Measurements from ENCODE around the gene REN. TPM values are rescaled to one million over a fixed set of nuclear protein-coding genes. Genes with fewer than 3 reads are reported as not detected.

Gene REN
- polyA plus RNA-seq, 1 donor from 2014 or later = not detected

GRCh38 chr1:204174958-204175357, 8.8 kb upstream of the REN start:
- H3K79me2 ChIP-seq (replicated peaks; ENCODE audit: insufficient read depth, low read length) = no peaks in the 10 kb centered on the region
- no peaks in the 10 kb centered on the region for H4K20me1 ChIP-seq (ENCODE audit: insufficient read depth)
- H3K9me2 ChIP-seq (ENCODE audit: insufficient read depth, low read length) = no peaks in the 10 kb centered on the region
- no peaks in the 10 kb centered on the region for H3F3A ChIP-seq (ENCODE audit: insufficient read depth, low read length, poor library complexity, severe bottlenecking)
- H3K36me3 ChIP-seq (ENCODE audit: insufficient read depth, low read length) = no peaks in the 10 kb centered on the region
- H3K9ac ChIP-seq (ENCODE audit: low read length) = no peak overlapping the region
- H2AFZ ChIP-seq (ENCODE audit: low read depth, low read length) = no peak overlapping the region
- no peak overlapping the region for H3K27ac ChIP-seq (ENCODE audit: low read length)
- no peaks in the 10 kb centered on the region for H3K9me3 ChIP-seq (ENCODE audit: low read length)
- TF ChIP-seq EZH2 (IDR thresholded peaks at IDR 0.05; ENCODE audit: borderline replicate concordance, insufficient read depth, low read length, poor library complexity, severe bottlenecking) (no peak), SMC3 (conservative IDR thresholded peaks at IDR 0.05; ENCODE audit: poor library complexity) (no peak), RAD21 (conservative IDR thresholded peaks at IDR 0.05) (no peak), EP300 (conservative IDR thresholded peaks at IDR 0.05; ENCODE audit: poor library complexity, severe bottlenecking) (no peak), POLR2AphosphoS5 (IDR thresholded peaks at IDR 0.05) (no peak), CTCF (IDR thresholded peaks at IDR 0.05; ENCODE audit: poor library complexity, severe bottlenecking) (no peak), MXI1 (conservative IDR thresholded peaks at IDR 0.05; ENCODE audit: poor library complexity, severe bottlenecking) (no peak), TAF1 (IDR thresholded peaks at IDR 0.05; ENCODE audit: low read depth) (no peak), REST (IDR thresholded peaks at IDR 0.05; ENCODE audit: borderline replicate concordance) (no peak)
- H3K4me3 ChIP-seq (ENCODE audit: low read length) = no peak overlapping the region
- no peaks in the 10 kb centered on the region for H3K27me3 ChIP-seq (ENCODE audit: insufficient read depth, low read depth, low read length)
- H3K4me2 ChIP-seq (ENCODE audit: low read length) = no peak overlapping the region

- Histone ChIP-seq H4K20me1 (ENCODE audit: insufficient read depth) (no peaks in the 10 kb centered on the region), H3K27me3 (ENCODE audit: insufficient read depth, low read depth, low read length) (no peaks in the 10 kb centered on the region), H3K9me3 (ENCODE audit: low read length) (no peaks in the 10 kb centered on the region), H3K27ac (ENCODE audit: low read length) (no peak overlapping the region), H2AFZ (ENCODE audit: low read depth, low read length) (no peak overlapping the region), H3K36me3 (ENCODE audit: insufficient read depth, low read length) (no peaks in the 10 kb centered on the region), H3K9me2 (ENCODE audit: insufficient read depth, low read length) (no peaks in the 10 kb centered on the region), H3K9ac (ENCODE audit: low read length) (no peak overlapping the region), H3F3A (ENCODE audit: insufficient read depth, low read length, poor library complexity, severe bottlenecking) (no peaks in the 10 kb centered on the region), H3K4me3 (ENCODE audit: low read length) (no peak overlapping the region), H3K4me2 (ENCODE audit: low read length) (no peak overlapping the region), H3K79me2 (replicated peaks; ENCODE audit: insufficient read depth, low read length) (no peaks in the 10 kb centered on the region)
- TF ChIP-seq RAD21 (conservative IDR thresholded peaks at IDR 0.05) (no peak), CTCF (IDR thresholded peaks at IDR 0.05; ENCODE audit: poor library complexity, severe bottlenecking) (no peak), TAF1 (IDR thresholded peaks at IDR 0.05; ENCODE audit: low read depth) (no peak), EP300 (conservative IDR thresholded peaks at IDR 0.05; ENCODE audit: poor library complexity, severe bottlenecking) (no peak), POLR2AphosphoS5 (IDR thresholded peaks at IDR 0.05) (no peak), REST (IDR thresholded peaks at IDR 0.05; ENCODE audit: borderline replicate concordance) (no peak), EZH2 (IDR thresholded peaks at IDR 0.05; ENCODE audit: borderline replicate concordance, insufficient read depth, low read length, poor library complexity, severe bottlenecking) (no peak), SMC3 (conservative IDR thresholded peaks at IDR 0.05; ENCODE audit: poor library complexity) (no peak), MXI1 (conservative IDR thresholded peaks at IDR 0.05; ENCODE audit: poor library complexity, severe bottlenecking) (no peak)
Measured at GRCh38 chr1:204172404-204173029, 6.4 kb upstream of the REN start.

All from neural cell (in vitro differentiated cells).